Measurements from ENCODE around the gene SLC26A11.
"Not testable (repeated sequence)": the region's sequence is repeated elsewhere in the genome, so short reads cannot be mapped to it uniquely, and the experiment has no call there.

- not testable (repeated sequence) for TF ChIP-seq CTCF, EP300, POLR2A (IDR thresholded peaks at IDR 0.05)
Observed at GRCh38 chr17:80300756-80301155, 80.5 kb downstream of the SLC26A11 start.
